ENCODE measurements around the gene JAG2.

JAG2 gene

DNA sequence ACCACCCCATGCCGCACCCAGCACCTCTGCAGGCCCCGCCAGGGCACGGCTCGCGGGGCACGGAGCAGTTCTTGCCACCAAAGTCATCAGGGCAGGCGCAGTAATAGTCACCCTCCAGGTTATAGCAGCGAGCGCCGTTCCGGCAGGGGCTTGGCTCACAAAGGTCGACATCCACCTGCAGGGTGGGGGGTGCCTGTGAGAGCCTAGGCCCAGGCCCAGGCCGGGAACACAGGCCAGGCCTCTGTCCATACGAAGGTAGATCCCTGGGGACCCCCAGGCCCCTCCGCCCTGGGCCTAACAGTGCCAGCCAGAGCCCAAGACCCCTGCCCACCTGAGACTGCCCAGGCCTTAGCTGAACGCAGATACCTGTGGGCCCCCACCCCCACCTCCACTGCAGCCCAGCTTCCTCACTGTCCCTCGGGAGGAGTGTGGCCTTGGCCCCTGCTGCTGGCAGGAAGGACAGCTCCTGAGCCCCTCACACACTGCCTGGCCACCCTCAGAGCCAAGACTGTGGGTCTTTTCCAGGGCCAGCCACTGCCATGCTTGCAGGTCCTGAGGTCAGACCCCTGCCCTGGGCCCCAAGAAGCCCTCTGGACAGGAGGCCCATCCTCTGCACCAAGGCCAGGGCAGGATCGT lies 19.3 kb downstream of the JAG2 start:
- no peak for DNase-seq

DNA sequence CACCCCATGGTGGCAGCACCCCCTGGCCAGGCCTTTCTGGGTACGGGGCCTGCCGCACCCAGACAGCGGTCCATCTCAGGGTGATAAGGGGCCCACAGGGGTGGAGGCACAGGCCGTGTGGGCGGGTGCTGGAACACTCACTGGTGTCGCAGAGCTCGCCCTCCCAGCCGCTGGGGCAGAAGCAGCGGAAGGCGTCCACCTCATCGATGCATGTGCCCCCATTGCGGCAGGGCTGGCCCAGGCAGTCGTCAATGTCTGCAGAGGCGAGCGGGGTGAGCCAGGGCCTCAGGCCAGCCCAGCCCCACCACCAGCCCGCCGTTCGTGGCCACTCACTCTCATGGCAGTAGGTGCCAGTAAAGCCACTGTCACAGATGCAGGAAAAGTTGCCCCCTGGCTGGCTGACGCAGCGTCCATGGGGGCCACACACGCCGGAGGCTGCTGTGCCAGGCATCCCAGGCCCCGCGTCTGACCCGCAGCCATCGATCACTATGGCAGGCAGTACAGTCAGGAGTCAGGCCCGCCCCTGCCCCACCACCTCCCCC lies 19.9 kb downstream of the JAG2 start:
- DNase-seq: no peak

DNA sequence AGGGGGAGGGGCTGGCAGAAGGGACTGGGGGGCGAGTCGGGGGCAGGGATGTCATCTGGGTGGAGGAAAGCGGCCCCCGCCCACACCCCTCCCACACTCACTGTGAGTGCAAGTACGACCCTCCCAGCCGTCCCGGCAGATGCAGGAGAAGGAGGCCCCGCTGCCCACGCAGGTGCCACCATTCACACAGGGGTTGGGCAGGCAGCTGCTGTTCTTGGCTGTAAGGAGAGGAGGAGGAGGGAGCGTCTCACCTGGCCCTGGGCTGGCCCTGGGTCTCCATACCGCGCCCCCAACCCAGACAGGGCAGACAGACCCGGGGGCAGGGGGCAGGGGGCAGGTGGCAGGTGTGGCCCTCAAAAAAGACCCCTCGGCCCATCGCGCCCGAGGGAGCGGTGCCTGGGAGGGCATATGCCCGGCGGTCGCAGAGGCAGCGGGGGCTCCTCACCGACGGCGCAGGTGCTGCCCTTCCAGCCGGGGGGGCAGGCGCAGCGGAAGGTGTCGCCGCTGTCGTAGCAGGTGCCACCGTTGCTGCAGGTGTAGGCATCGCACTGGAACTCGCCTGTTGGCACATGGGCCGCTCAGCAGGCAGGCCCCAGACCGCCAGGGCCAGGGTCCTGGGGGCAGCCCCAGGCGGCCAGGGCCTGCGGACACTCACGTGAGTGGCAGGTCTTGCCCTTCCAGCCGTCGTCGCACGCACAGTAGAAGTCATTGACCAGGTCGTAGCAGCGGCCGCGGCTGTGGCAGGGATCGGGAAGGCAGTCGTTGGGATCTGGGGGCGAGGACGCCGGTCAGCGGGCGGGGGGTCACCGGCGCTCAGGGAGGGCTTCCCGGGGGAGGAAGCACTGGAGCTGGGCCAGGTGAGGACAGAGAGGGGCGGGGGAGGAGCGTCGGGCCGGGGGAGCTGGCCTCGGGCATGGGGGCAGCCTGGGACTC lies 20.6 kb downstream of the JAG2 start:
- DNase-seq: no peak

DNA sequence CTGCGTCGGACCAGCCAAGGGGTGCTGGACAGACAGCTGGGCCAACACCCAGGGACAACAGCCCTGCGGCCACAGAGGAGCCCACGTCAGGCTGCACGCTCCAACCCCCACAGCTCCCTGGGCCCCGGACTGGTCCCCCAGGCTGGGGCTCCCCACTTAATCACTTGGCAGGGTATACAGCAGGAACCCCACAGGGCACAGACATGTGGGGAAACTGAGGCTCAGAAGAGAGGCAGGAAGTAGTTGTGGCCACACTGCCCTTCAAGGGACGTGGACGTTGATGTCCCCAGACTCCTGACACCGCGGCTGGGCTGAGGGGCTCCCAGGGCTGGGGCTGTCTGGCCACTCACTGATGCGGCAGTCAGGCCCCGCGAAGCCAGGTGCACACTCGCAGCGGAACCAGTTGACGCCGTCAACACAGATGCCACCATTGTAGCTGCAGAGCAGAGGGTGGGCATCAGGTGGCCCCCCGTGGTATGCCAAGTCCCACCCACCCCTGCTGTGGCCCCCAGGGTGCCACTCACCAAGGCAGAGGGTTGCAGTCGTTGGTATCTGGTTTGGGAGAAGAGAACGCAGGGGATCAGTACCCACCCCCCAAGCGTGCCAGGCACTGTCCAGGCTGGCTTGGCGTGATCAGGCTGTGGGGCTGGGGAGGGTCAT lies 21.5 kb downstream of the JAG2 start:
- no peak for DNase-seq

DNA sequence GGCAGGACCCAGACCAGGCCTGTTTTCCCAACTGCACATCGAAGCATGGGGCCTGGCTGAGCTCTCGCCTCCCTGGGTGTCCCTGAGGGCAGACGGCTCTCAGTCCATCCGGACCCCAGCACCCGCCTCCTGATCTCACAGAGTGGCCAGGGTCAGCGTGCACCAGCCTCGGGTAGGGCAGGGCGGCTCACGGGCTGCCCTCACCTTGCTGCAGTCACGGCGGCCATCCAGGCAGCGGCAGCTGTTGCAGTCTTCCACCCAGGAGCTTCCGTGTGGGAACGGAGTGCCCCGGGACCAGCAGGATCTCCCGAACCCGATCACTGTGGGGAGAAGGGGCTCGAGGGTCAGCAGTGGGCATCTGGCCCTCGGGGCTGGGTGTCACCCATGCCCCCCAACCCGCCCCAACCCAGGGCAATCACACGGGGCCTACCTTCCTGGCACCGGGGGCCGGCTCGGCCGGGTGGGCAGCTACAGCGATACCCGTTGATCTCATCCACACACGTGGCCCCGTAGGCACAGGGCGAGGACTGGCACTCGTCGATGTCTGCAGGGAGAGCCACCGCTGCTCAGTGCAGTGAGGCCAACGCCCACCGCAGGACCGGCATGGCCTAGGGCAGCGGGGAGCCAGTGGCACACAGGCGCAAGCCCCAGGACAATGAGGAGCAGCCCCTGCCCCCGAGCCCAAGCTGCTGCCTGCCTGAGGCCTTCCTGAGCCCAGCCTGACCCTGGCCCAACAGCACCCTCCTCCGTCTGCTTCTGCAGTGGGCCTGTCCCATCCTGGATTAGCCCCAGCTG lies 22.2 kb downstream of the JAG2 start:
- DNase-seq: no peak

DNA sequence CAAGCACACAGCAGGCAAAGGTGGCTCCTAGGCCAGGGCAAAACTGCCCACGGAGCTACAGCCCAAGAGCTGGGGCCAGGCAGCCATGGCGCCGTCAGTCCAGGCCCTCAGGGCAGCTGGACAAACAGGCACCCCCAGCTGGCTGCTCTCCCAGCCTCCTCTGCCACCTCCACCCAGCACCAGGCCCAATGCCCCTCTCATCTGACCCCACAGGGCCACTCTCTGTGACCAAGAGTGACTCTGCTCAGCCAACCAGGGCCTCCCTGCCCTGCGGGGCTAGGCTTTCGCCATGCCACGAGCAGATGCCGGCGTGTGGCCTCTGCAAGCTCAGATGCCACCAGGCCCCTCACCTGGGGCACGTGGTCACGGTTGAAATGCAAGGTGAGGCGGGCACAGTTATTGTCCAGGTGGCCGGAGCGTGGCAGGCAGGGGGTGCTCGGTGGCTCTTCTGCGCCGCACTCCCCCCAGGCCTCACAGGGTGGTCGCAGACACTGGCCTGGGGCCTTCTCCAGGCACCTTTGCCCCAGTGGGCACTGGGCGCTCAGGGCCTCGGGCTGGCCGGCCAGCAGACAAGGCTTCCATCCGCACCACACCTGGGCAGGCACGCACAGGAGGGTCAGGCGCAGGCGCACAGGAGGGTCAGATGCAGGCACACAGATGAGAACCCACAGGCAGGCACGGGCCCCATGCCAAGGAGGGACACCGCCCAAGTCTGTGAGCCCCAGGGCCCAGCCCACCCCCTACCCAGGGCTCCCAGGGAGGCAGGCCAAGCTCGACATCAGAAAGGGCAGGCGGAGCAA lies 23.0 kb downstream of the JAG2 start:
- DNase-seq: no peak

DNA sequence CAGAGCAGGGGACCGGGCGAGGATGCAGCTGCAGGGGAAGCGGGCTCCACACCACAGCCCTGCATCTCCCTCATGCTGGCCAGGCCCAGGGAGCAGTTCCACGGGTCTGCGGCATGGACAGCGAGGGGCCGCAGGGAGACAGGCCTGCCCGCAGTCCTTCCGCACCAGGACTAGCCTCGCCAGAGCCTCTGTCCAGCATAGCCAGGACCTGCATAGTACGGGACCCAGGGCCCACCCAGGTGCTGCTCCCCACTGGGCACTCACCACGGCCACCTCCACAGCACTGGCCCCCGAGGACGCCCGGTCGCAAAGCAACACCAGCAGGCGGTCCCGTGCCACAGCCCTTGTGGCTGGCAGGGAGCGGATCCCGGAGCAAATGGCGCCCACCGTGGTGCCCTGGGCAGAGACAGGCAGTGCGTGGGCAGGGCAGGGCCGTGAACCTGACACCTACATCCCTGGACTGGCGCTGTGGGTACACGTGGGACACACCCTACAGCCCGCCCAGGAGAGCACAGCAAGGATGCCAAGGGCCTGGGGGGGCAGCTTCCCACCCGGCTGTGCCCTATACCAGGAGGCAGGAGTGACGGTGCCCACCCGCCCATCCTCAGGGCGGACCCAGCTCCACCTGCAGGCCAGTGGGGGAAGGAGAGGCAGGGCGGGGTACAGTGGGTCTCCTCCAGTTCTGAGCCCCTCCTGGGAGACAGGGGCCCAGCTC lies 23.8 kb downstream of the JAG2 start:
- DNase-seq: no peak

DNA sequence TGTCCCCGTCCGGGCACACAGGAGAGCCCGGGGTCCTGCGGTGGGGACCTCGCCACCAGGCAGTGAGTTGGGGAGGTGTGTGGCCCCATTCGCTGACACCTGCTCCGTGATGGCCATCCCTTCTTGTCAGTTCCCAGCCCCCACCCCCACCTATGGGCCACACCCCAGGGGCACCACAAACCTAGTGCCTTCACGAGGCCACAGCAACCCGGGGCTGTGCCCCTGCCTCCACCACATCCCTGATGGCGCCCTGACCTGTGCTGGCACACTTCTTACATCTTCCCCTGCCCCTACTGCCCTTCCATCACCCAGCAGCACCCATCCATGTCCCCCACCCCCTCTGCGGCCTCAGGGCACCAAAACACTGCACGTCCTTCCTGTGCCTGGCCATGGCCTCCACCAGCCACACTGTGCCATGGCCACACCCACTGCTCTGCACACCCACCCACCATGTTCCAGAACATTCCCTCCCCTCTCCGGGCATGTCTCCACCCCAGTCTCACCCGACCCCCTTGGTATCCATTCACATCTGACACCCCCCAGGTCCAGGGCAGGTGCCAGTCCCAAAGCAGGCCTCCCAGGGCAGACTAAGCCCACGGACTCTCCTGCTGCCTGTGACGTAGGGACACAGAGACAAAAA lies 24.4 kb downstream of the JAG2 start:
- no peak for DNase-seq

DNA sequence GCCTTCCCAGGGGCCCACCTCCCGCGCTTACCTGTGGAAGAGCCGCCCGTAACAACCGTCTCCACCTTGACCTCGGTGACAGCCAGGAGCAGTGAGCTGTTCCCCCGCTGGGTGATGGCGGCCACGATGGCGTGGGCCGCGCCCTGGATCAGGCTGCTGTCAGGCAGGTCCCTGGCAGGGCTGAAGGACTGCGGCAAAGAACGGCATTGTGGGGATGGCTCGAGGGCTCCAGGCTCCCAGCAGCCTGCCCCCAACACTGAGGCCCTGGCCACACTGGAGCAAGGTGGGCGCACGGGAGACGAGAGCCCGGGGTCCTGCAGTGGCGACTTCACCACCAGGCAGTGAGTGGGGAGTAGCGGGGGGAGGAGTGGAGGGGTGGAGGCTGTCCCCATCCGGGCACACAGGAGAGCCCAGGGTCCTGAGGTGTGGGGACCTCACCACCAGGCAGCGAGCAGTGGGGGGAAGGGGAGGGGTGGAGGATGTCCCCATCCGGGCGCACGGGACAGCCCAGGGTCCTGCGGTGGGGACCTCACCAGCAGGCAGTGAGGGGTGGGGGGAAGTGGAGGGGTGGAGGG lies 25.0 kb downstream of the JAG2 start:
- DNase-seq: no peak

DNA sequence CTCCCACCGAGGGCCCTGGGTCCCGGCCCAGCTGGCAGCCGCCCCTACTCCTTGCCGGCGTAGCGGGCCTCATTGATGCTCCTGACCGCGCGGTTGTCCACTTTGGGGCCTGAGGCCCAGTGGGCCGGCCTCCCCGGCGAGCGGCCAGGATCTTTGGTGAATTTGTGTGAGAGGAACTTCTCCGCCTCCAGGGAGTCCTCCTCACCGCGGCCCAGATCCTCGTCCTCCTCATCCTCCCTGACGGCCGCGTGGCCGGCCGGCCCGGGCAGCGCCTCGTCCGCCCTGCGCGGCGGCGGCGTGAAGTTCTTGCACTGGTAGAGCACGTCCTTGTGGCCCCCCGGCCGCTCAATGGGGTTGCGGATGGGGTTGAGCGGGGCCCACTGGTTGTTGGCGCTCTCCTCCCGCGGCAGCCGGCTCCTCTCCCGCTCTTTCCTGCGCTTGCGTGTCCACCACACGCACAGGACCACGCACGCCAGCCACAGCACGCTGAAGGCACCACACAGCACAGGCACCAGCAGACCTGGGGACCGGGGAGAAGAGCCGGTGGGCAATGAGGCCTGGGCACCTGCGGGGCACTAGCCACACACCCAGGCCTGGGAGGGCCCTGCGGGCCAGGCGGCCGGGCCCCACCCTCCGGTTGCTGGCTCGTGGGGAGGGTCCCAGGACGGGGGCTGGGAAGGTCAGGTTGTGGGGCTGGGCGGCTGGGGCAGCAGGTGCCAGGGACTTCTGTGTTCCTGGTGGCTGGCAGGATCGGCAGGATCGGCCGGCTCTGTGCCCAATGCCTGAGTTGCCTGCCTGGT lies 25.7 kb downstream of the JAG2 start:
- DNase-seq: no peak

DNA sequence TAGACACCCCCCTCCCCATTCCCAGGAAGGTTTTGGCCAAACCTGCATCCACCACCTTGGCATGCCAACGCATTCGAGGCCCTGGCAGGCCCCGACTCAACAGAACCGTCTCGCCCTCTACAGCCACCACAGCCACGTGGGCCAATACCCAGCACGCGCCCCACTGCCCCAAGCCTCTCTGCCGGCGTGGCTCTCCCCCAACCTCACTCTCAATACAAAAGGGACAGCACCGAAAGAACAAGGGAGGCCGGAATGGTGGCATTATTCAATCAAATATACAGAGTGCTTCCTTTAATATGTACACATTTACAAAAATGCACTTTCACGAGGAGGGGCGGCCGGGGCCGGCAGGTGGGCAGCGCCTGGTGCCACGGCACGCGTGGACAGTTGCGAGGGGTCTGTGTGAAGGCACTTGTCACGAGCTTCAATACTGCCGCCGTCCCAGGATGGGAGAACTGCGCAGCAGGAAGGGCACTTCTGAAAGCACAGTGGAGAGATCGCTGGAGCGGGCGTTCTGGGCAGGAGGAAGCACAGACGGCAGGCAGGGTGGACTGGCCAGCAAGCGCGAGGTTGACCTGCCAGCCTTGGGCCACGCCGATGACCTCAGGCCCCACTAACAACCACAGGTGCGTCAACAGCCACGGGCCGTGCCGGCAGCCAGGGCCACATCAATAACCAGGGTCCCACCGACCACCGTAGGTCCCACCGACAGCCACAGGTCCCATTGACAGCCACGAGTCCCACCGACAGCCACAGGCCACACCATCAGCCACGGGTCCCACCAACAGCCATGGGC lies 26.9 kb downstream of the JAG2 start:
- DNase-seq: no peak

DNA sequence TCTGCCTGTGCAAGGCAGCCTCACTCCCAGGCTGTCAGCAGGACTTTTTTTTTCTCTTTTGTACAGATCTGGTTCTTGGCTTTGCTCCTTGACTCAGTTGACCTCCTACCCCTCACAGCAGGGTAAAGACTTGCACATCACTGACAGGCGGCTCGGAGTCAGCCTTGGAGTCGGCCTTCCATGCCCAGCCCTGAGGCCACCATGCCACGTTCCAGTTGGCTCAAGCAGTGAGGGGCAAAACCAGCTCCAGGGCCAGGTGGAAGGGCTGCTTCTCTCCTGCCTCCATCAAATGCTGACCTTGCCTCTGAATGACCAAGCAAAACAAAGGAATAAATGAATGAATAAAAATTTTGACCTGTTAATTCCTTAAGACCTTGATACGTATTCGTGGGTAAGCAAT lies 27.6 kb downstream of the JAG2 start:
- no peak for DNase-seq

DNA sequence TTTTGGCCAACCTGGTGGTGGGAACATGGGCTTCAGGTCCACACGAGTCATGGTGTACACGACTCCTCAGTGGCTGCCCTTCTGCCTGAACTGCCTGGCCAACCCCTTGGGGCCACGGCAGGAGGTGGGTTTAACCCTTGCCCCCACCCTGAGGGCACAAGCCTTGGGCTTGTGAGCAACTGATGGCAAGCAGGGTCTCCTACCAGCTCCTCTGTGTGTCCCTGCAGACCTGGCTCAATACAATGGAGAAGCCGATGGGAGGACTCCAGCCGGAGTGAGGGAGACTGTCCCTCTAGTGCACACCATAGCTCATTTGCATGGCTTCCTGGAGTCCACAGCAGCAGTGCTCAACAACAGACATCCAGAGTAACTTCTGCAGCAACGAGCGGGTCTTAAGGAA lies 28.0 kb downstream of the JAG2 start:
- no peak for DNase-seq

DNA sequence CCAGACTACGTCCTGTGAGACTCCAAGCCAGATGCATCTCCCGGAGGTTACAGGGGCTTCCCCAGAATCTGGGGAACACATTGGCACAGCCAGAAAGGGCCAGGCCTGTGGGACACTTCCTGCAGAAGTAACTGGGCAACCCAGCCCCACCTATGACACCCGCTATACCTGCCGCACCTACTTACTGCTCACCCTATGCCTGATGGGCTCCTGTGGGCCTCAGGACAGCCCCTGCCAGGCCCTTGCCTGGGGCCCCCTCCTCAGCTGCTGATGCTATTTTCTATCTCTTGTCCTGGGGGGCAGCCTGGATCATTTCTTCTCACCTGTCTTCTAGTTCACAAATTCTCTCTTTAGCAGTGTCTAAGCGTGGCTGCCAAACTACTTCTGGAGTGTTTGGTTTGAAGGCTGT lies 28.7 kb downstream of the JAG2 start:
- DNase-seq: no peak

DNA sequence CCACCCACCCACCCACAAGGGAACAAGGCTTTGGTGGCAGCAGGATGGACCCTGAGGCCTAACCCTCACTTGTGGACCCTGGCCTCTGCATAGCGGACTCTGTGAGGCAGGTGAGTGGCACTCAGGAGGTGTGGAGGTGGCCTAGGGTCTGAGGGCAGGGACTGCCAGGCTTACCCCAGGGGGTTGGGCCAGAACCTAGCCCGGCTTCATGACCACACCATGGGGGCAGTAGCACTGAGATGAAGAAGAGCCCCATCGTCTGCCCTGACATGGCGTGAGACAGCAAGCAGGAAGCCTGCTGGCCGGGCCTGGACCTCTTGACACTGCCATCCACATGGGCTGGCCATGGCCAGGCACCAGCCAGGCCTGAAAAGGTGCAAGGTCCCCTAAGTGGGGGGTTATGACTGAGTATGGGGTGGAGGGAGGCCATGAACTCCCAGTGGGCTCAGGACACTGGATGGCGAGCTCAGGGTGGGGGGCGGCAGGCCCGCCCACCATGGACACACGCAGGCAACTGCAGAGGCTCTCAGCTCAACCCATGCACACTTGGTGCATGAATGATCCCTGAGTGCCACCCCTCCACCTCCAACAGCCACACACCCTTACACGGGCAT lies 29.3 kb downstream of the JAG2 start:
- no peak for DNase-seq

DNA sequence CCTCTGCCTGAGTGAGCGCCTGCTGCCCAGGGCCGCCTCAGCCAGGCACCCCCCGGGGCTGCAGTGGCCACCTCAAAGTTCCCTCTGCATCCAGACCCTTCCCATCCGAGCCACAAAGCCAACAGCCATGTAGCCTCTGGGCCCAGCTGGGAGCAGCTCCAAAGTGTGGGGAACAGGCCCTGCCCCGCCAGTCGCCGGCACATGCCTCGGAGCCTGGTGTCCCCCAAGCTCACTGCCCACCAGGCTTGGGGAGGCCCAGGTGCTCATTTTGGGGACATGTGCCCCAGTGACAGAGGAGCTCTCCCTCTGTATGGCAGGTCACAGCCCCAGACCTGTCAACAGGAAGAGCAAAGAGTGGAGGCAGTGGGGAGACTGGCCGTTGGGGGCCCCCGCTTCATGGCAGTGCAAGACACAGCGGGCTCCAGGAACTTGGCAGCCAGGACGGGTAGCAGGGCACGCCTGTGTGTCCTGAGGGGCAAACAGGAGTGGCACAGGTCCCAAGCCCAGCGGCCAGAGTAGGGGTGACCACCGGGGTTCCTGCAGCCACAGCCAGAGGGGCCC lies 29.9 kb downstream of the JAG2 start:
- DNase-seq: no peak

DNA sequence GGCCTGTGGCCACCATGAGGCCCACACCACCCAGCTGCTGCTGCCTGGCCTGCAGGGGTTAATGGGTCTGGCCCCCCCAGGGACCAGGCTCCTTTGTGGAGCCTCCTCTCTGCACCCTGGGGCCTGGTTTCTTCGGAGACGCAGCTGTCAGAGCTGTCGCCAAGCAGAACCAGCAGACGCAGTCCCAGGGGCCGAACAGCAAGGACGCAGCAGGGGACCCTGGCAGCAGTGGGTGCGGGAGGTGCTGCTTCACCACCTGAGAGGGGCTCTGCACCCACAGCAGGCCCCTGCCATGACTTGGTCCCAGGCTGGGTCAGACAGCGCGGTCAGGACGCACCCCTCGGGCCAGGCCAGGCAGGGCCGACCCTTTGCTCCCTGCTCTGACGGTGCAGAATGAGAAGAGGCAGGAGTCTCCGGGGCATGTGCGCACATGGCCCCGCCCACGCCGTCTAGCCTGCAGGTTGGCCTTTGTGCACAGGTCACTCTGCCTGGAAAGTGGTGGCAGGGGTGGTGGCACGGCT lies 30.5 kb downstream of the JAG2 start:
- DNase-seq: no peak

Measured in activated T-cell treated with anti-CD3 and anti-CD28 coated beads, Interleukin-2, amount 50 U/mL, for 48 hours (primary cell).